Fibroblast of skin of left biceps (primary cell): Measurements from ENCODE around the gene TIGD4.
"Not testable (repeated sequence)": the region's sequence is repeated elsewhere in the genome, so short reads cannot be mapped to it uniquely, and the experiment has no call there.

Experiments used
- DNase-seq, 2 experiments: peaks; one replicate each; pipeline ENCODE4 v3.0.0-alpha.2; 2013; ENCODE audit warnings: low read depth in 2 of 2

Gene TIGD4

GRCh38 chr4:152784490-152785350 is 5.2 kb upstream of the TIGD4 start:
- DNase-seq = peak in 1 of 2 experiments; percentile 41

- DNase-seq = no peak
Measured at GRCh38 chr4:152780267-152780778, 793 bp upstream of the TIGD4 start.

GRCh38 chr4:152778656-152779512 is 646 bp downstream of the TIGD4 start:
- DNase-seq = no peak

GRCh38 chr4:152777488-152777887 is 2.0 kb downstream of the TIGD4 start:
- no peak for DNase-seq

- DNase-seq = no peak
Measured at GRCh38 chr4:152776352-152776751, 3.2 kb downstream of the TIGD4 start.

GRCh38 chr4:152773953-152774352 is 5.6 kb downstream of the TIGD4 start:
- no peak for DNase-seq

- DNase-seq = no peak
Measured at GRCh38 chr4:152773339-152773738, 6.2 kb downstream of the TIGD4 start.

GRCh38 chr4:152771741-152772533 is 7.6 kb downstream of the TIGD4 start:
- no peak for DNase-seq

- DNase-seq = not testable (repeated sequence)
Measured at GRCh38 chr4:152765069-152765737, 14.3 kb downstream of the TIGD4 start.

GRCh38 chr4:152763796-152764195 is 15.7 kb downstream of the TIGD4 start:
- DNase-seq = no peak

- no peak for DNase-seq
Measured at GRCh38 chr4:152748619-152749018, 30.9 kb downstream of the TIGD4 start.

GRCh38 chr4:152747444-152747843 is 32.1 kb downstream of the TIGD4 start:
- DNase-seq = no peak

GRCh38 chr4:152738827-152739226 is 40.7 kb downstream of the TIGD4 start:
- no peak for DNase-seq

- DNase-seq = no peak
Measured at GRCh38 chr4:152735906-152736305, 43.6 kb downstream of the TIGD4 start.

GRCh38 chr4:152735396-152735859 is 44.1 kb downstream of the TIGD4 start:
- DNase-seq = peak in 1 of 2 experiments; percentile 2

GRCh38 chr4:152734699-152735050 is 44.9 kb downstream of the TIGD4 start:
- DNase-seq = no peak

GRCh38 chr4:152734015-152734698 is 45.4 kb downstream of the TIGD4 start:
- no peak for DNase-seq

- DNase-seq = no peak
Measured at GRCh38 chr4:152731997-152732396, 47.5 kb downstream of the TIGD4 start.

- DNase-seq = no peak
Measured at GRCh38 chr4:152729466-152729865, 50.1 kb downstream of the TIGD4 start.

GRCh38 chr4:152728343-152728742 is 51.2 kb downstream of the TIGD4 start:
- no peak for DNase-seq
